GM19467 (cell line): Measurements from ENCODE around the gene MIF.
"Not testable (repeated sequence)": the region's sequence is repeated elsewhere in the genome, so short reads cannot be mapped to it uniquely, and the experiment has no call there.

Source experiments
- ATAC-seq: cut with Tn5 transposase; IDR thresholded peaks from one replicate; pipeline ENCODE4 v1.9.1; 2021; ENCODE audit warnings: mild to moderate bottlenecking, moderate library complexity; ENCODE audit not compliant: unreplicated experiment

MIF gene

GRCh38 chr22:23938328-23939016, 44.3 kb downstream of the MIF start:
- no peak for ATAC-seq

DNA sequence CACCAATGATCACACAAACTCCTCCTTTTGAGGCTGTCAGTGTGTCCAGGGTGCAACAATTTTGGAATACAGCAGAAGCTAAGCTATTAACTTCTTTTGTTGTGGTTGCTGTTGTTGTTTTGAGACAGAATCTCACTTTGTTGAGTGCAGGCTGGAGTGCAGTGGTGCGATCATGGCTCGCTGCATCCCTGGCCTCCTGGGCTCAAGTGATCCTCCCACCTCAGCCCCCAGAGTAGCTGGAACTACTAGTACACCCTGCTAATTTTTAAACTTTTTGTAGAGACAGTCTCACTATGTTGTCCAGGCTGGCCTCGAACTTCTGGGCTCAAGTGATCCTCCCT, 44.8 kb downstream of the MIF start:
- ATAC-seq, result no peak

DNA sequence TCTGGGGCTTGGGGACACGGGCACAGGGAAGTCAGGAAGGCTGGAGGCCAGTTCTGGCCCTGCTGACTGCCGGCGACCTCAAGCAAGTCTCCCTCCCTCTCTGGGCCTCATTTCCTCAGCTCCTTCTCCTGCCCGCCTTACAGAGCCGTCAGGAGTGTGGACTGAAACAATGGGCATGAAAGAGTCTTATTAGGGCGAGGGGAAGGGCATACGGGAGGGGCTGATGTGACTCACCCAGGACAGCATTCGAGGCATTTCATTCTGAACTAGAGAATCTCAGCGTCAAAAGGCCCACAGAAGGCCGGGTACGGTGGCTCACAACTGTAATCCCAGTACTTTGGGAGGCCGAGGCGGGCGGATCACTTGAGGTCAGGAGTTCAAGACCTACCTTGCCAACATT, 46.0 kb downstream of the MIF start:
- ATAC-seq, result not testable (repeated sequence)
